Liver (tissue), 9 donors: ENCODE data around the gene CDH13. TPM values are rescaled to one million over a fixed set of nuclear protein-coding genes. Genes with fewer than 3 reads are reported as not detected.

Experiments used
- DNase-seq: peaks from one replicate; pipeline ENCODE4 v3.0.0-alpha.2; 2017; ENCODE audit warnings: low spot score
- H3K27ac ChIP-seq, 2 donors: one replicate each; pipeline ENCODE4 v1.7.0; 2013; ENCODE audit warnings: inconsistent platforms in 2 of 2, low read length in 2 of 2, control low read depth in 1 of 2, low read depth in 1 of 2, mild to moderate bottlenecking in 1 of 2
- H3K27me3 ChIP-seq, 4 donors: one replicate each; pipeline versions ENCODE4 v1.6.1 to v1.7.0; 2013; ENCODE audit warnings: low read length in 3 of 4, inconsistent platforms in 1 of 4, mild to moderate bottlenecking in 1 of 4, moderate library complexity in 1 of 4; ENCODE audit not compliant: control insufficient read depth in 4 of 4, insufficient read depth in 4 of 4
- H3K36me3 ChIP-seq, 4 donors: one replicate each; pipeline versions ENCODE4 v1.6.1 to v1.7.0; 2013; ENCODE audit warnings: low read length in 3 of 4, mild to moderate bottlenecking in 3 of 4, low read depth in 1 of 4, moderate library complexity in 1 of 4; ENCODE audit not compliant: control insufficient read depth in 4 of 4, insufficient read depth in 3 of 4
- H3K4me1 ChIP-seq, 4 donors: one replicate each; pipeline versions ENCODE4 v1.6.1 to v1.7.0; 2013; ENCODE audit warnings: low read length in 3 of 4, mild to moderate bottlenecking in 3 of 4, moderate library complexity in 1 of 4; ENCODE audit not compliant: control insufficient read depth in 4 of 4, insufficient read depth in 4 of 4
- H3K4me3 ChIP-seq, 3 donors: one replicate each; pipeline versions ENCODE4 v1.6.1 to v1.7.0; 2013; ENCODE audit warnings: low read length in 3 of 3, control low read depth in 1 of 3, low read depth in 1 of 3, mild to moderate bottlenecking in 1 of 3
- H3K9ac ChIP-seq, 2 donors: one replicate each; pipeline ENCODE4 v1.7.0; 2013; ENCODE audit warnings: low read length in 2 of 2, mild to moderate bottlenecking in 2 of 2, moderate library complexity in 2 of 2, control low read depth in 1 of 2, low read depth in 1 of 2
- H3K9me3 ChIP-seq, 4 donors: one replicate each; pipeline versions ENCODE4 v1.6.1 to v1.7.0; 2013; ENCODE audit warnings: low read length in 3 of 4; ENCODE audit not compliant: control insufficient read depth in 4 of 4
- ATF3 ChIP-seq: IDR thresholded peaks from 2 replicates; pipeline ENCODE4 v1.6.1; 2016; ENCODE audit warnings: antibody characterized with exemption
- FOXA1 ChIP-seq: IDR thresholded peaks from 2 replicates; pipeline ENCODE4 v1.6.1; 2016; ENCODE audit warnings: antibody characterized with exemption
- FOXA2 ChIP-seq: IDR thresholded peaks from 2 replicates; pipeline ENCODE4 v1.6.1; 2016; ENCODE audit warnings: antibody characterized with exemption
- GABPA ChIP-seq, 2 donors: IDR thresholded peaks in 1 of 2; conservative IDR thresholded peaks in 1 of 2; 2 replicates each; pipeline ENCODE4 v1.6.1; 2016; ENCODE audit warnings: antibody characterized with exemption in 2 of 2, mild to moderate bottlenecking in 1 of 2, moderate library complexity in 1 of 2
- HNF4A ChIP-seq, 2 donors: conservative IDR thresholded peaks; 2 replicates each; pipeline ENCODE4 v1.6.1; 2016; ENCODE audit warnings: antibody characterized with exemption in 2 of 2, mild to moderate bottlenecking in 2 of 2
- HNF4G ChIP-seq: IDR thresholded peaks from 2 replicates; pipeline ENCODE4 v1.6.1; 2016; ENCODE audit warnings: antibody characterized with exemption
- JUND ChIP-seq, 2 donors: IDR thresholded peaks; 2 replicates each; pipeline ENCODE4 v1.6.1; 2016; ENCODE audit warnings: antibody characterized with exemption in 2 of 2
- MAX ChIP-seq: IDR thresholded peaks from 2 replicates; pipeline ENCODE4 v1.6.1; 2016; ENCODE audit warnings: antibody characterized with exemption
- NR2F2 ChIP-seq: IDR thresholded peaks from 2 replicates; pipeline ENCODE4 v1.6.1; 2016; ENCODE audit warnings: antibody characterized with exemption
- RAD21 ChIP-seq, 2 donors: IDR thresholded peaks; 2 replicates each; pipeline ENCODE4 v1.6.1; 2016; ENCODE audit warnings: antibody characterized with exemption in 2 of 2, mild to moderate bottlenecking in 2 of 2
- RXRA ChIP-seq, 2 donors: IDR thresholded peaks; 2 replicates each; pipeline ENCODE4 v1.6.1; 2017 to 2018; ENCODE audit warnings: antibody characterized with exemption in 2 of 2, mild to moderate bottlenecking in 1 of 2
- SP1 ChIP-seq: IDR thresholded peaks from 2 replicates; pipeline ENCODE4 v1.6.1; 2018; ENCODE audit warnings: antibody characterized with exemption, mild to moderate bottlenecking
- TAF1 ChIP-seq: conservative IDR thresholded peaks from 2 replicates; pipeline ENCODE4 v1.6.1; 2016; ENCODE audit warnings: antibody characterized with exemption, mild to moderate bottlenecking
- YY1 ChIP-seq: IDR thresholded peaks from 2 replicates; pipeline ENCODE4 v1.6.1; 2016; ENCODE audit warnings: antibody characterized with exemption, mild to moderate bottlenecking
- WGBS: extraction: QIAGEN DNeasy Blood & Tissue Kit; methylation state at CpG from one replicate; pipeline ENCODE4 v1.1.7; 2013; 5-methylcytosine and 5-hydroxymethylcytosine counted together
- polyA plus RNA-seq, 2 donors: library from polyadenylated mRNA; stranded (reverse) in 1 of 2; unstranded in 1 of 2; fragments of 200-250 nt in 1 of 2; fragments of >200 nt in 1 of 2; fragmentation: Nextera tagmentation in 1 of 2; extraction: Ambion mirVana in 1 of 2; gene quantifications; one replicate each; pipeline versions ENCODE4 v1.2.1 to v1.2.3, GENCODE V29; 2013 to 2015
- total RNA-seq, 2 donors: library from RNA; depleted of rRNA; stranded (reverse); fragments of >200 nt; gene quantifications; one replicate each; pipeline ENCODE4 v1.2.3, GENCODE V29; 2014
- TF ChIP-seq, protein P1 (sequence below): IDR thresholded peaks from 2 replicates; pipeline ENCODE4 v1.6.1; 2016; ENCODE audit warnings: antibody characterized with exemption, mild to moderate bottlenecking
- TF ChIP-seq, protein P2 (sequence below): IDR thresholded peaks from 2 replicates; pipeline ENCODE4 v1.6.1; 2016; ENCODE audit warnings: antibody characterized with exemption
- donor health status: healthy.
- donor health status: healthy.
- donor health status: healthy.
- donor health status: healthy.
- donor health status: healthy.

CDH13 gene
- total and polyA plus RNA-seq, 4 donors: 0.21 to 1.5 (median 0.58) TPM

DNA sequence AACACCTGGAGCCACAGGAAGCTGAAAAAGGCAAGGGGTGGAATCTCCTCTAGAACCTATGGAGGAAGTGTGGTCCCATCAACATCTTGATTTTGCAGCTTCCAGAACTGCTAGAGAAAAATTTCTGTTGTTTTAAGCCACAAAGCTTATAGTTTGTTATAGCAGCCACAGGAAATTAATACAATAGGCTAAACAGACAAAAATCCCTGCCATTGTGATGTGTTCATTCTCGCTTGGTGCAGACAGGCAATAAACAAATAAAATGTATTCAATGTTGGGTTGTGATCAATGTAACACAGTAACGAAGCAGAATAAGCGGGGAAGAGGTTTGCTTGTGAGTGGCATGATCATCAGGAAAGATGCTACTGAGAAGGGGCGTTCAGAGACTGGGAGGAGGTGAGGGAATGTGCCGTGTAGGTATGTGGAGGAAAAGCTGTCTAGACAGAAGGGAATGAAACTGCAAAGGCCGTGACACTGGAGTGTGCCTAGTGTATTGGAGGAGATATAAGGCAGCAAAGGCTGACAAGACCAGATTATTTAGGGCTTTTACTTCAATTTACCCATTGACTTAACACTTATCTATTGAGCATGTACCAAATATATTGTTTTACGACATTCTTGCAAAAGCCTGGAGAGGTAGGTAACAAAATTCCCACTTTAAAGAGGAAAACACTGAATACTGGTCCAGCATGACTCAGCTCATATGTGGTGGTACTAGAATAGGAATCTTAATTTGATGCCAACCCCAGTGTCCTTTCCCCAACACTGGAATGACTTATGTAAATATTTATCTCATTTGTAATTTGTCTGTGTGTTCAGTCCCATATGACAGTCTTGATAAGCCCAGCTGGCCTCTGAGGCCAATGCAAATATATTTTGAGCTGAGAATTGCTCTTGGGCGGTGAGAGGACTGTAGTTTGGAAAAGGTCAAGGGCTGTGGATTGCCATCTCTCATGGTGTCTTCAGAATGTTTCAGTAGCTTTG lies 375.9 kb downstream of the CDH13 start:
- Histone ChIP-seq H3K36me3 (no peaks in the 10 kb centered on the region), H3K9me3 (peaks cover 0 to 4% (median 0%) of the 10 kb centered on the region in 4 donors), H3K27ac (no peak overlapping the region), H3K9ac (no peak overlapping the region), H3K4me3 (no peak overlapping the region), H3K27me3 (peaks cover 0 to 3% (median 0%) of the 10 kb centered on the region in 4 donors), H3K4me1 (no peaks in the 10 kb centered on the region)
- 67% methylated on average over 8 of the region's 8 CpGs for WGBS
- no peak for TF ChIP-seq FOXA2
- TF ChIP-seq ATF3: no peak
- TF ChIP-seq JUND (IDR thresholded peaks at IDR 0.05): no peak
- no peak for TF ChIP-seq NR2F2
- no peak for TF ChIP-seq RXRA (IDR thresholded peaks at IDR 0.05)
- TF ChIP-seq GABPA (IDR thresholded peaks at IDR 0.05 in 1 of 2, conservative IDR thresholded peaks at IDR 0.05 in 1 of 2): no peak
- TF ChIP-seq HNF4G: no peak
- TF ChIP-seq YY1: no peak
- DNase-seq: no peak

GRCh38 chr16:83004868-83005652 lies 378.3 kb downstream of the CDH13 start:
- Histone ChIP-seq H3K27ac (no peak overlapping the region), H3K4me1 (no peaks in the 10 kb centered on the region), H3K27me3 (no peaks in the 10 kb centered on the region), H3K36me3 (no peaks in the 10 kb centered on the region), H3K4me3 (no peak overlapping the region), H3K9ac (no peak overlapping the region), H3K9me3 (peaks cover 0 to 4% (median 0%) of the 10 kb centered on the region in 4 donors)
- no peak for TF ChIP-seq HNF4G
- TF ChIP-seq, protein P1, sequence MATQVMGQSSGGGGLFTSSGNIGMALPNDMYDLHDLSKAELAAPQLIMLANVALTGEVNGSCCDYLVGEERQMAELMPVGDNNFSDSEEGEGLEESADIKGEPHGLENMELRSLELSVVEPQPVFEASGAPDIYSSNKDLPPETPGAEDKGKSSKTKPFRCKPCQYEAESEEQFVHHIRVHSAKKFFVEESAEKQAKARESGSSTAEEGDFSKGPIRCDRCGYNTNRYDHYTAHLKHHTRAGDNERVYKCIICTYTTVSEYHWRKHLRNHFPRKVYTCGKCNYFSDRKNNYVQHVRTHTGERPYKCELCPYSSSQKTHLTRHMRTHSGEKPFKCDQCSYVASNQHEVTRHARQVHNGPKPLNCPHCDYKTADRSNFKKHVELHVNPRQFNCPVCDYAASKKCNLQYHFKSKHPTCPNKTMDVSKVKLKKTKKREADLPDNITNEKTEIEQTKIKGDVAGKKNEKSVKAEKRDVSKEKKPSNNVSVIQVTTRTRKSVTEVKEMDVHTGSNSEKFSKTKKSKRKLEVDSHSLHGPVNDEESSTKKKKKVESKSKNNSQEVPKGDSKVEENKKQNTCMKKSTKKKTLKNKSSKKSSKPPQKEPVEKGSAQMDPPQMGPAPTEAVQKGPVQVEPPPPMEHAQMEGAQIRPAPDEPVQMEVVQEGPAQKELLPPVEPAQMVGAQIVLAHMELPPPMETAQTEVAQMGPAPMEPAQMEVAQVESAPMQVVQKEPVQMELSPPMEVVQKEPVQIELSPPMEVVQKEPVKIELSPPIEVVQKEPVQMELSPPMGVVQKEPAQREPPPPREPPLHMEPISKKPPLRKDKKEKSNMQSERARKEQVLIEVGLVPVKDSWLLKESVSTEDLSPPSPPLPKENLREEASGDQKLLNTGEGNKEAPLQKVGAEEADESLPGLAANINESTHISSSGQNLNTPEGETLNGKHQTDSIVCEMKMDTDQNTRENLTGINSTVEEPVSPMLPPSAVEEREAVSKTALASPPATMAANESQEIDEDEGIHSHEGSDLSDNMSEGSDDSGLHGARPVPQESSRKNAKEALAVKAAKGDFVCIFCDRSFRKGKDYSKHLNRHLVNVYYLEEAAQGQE: no peak
- TF ChIP-seq FOXA2: no peak
- TF ChIP-seq RAD21 (IDR thresholded peaks at IDR 0.05): no peak
- TF ChIP-seq, protein P2, sequence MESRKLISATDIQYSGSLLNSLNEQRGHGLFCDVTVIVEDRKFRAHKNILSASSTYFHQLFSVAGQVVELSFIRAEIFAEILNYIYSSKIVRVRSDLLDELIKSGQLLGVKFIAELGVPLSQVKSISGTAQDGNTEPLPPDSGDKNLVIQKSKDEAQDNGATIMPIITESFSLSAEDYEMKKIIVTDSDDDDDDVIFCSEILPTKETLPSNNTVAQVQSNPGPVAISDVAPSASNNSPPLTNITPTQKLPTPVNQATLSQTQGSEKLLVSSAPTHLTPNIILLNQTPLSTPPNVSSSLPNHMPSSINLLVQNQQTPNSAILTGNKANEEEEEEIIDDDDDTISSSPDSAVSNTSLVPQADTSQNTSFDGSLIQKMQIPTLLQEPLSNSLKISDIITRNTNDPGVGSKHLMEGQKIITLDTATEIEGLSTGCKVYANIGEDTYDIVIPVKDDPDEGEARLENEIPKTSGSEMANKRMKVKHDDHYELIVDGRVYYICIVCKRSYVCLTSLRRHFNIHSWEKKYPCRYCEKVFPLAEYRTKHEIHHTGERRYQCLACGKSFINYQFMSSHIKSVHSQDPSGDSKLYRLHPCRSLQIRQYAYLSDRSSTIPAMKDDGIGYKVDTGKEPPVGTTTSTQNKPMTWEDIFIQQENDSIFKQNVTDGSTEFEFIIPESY: no peak
- no peak for TF ChIP-seq NR2F2
- no peak for TF ChIP-seq GABPA (IDR thresholded peaks at IDR 0.05 in 1 of 2, conservative IDR thresholded peaks at IDR 0.05 in 1 of 2)
- no peak for TF ChIP-seq ATF3
- no peak for TF ChIP-seq FOXA1
- TF ChIP-seq RXRA (IDR thresholded peaks at IDR 0.05): no peak
- TF ChIP-seq SP1: no peak
- TF ChIP-seq HNF4A (conservative IDR thresholded peaks at IDR 0.05): no peak
- no peak for TF ChIP-seq YY1
- no peak for TF ChIP-seq TAF1
- TF ChIP-seq MAX: no peak
- DNase-seq: no peak
- 73% methylated on average over 4 of the region's 4 CpGs for WGBS
